KOPT-K1 (cell line): Measurements from ENCODE around the gene PFDN5.
"Not testable (repeated sequence)": the region's sequence is repeated elsewhere in the genome, so short reads cannot be mapped to it uniquely, and the experiment has no call there.

ENCODE experiments used
- H3K27ac ChIP-seq: fragments of 200-600 bp; sonication (generic); 2 replicates; pipeline ENCODE4 v1.5.1; 2016; ENCODE audit warnings: antibody characterized with exemption, mild to moderate bottlenecking, low read depth, low read length; ENCODE audit not compliant: poor library complexity, severe bottlenecking
- H3K36me3 ChIP-seq: fragments of 200-600 bp; sonication (generic); 2 replicates; pipeline ENCODE4 v1.5.1; 2017; ENCODE audit warnings: antibody characterized with exemption, mild to moderate bottlenecking, low read length, moderate library complexity; ENCODE audit not compliant: insufficient read depth
- H3K9me3 ChIP-seq: fragments of 200-600 bp; sonication (generic); 2 replicates; pipeline ENCODE4 v1.5.1; 2017; ENCODE audit warnings: antibody characterized with exemption, low read length, mild to moderate bottlenecking; ENCODE audit not compliant: insufficient read depth, poor library complexity, severe bottlenecking

The PFDN5 gene

DNA sequence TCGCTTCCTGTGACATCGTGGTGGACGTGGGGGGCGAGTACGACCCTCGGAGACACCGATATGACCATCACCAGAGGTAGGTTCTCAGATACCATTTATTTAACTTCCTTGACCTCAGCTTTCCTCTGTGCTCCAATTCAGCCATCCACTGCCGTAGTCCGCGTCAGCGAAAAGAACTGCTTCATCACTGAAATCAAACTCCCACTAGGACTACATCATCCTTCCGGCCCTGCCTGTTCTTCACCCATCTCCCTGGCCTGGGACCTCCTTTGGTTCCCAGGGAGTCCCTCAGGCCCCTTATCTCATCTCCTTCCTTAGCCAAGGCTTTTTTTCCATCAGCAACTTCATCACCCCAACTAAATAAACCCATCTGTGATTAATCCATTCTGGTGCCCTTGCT lies 4.8 kb downstream of the PFDN5 start:
- Histone ChIP-seq H3K27ac (peak overlapping the region; percentile 70), H3K36me3 (peaks cover 64% of the 10 kb centered on the region), H3K9me3 (no peaks in the 10 kb centered on the region)

DNA sequence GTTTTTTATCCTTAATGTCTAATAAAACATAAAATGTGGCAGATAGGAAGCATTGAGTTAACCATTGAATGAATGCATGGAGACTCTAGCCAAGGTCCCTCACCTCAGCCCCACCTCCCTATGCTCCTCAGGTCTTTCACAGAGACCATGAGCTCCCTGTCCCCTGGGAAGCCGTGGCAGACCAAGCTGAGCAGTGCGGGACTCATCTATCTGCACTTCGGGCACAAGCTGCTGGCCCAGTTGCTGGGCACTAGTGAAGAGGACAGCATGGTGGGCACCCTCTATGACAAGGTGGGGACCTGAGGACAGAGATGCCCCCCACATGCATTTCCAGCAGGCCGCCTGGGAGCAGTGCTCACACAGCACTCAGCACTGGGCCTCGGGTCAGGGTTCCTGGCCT lies 7.6 kb downstream of the PFDN5 start:
- Histone ChIP-seq H3K36me3 (peaks cover 76% of the 10 kb centered on the region), H3K27ac (no peak overlapping the region), H3K9me3 (no peaks in the 10 kb centered on the region)

DNA sequence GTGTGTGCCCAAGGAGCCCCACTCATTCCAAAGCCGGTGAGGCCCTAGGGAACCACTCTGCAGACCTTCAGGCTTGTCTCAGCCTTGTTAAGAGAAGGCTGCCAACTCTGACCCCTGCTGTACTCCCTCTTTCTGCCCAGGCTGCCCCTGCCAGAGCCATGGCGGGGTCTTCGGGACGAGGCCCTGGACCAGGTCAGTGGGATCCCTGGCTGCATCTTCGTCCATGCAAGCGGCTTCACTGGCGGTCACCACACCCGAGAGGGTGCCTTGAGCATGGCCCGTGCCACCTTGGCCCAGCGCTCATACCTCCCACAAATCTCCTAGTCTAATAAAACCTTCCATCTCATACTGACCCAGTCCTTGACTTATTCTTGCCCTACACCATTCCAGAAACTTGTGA lies 11.5 kb downstream of the PFDN5 start:
- peaks cover 95% of the 10 kb centered on the region for H3K36me3 ChIP-seq
- H3K9me3 ChIP-seq, result no peaks in the 10 kb centered on the region
- no peak overlapping the region for H3K27ac ChIP-seq

DNA sequence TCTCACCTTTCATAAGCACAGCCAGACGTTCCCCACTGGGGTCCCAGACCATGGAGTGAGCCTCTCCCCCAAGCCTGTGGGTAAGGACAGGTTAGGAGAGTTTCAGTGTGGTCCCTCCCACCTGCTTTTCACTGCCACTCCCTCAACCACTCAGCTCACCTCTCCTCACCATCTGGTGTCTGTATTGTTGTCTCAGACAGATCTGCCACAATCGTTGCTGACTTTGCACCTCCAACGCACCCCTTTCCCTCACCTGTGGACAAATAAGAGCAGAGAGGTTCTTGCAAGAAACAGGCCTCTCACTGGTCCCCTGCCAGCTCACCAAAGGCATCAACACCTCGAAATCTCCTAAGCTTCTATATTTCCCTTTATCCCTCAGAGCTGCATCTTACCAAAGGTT lies 12.9 kb downstream of the PFDN5 start:
- peaks cover 87% of the 10 kb centered on the region for H3K36me3 ChIP-seq
- H3K27ac ChIP-seq, result no peak overlapping the region
- no peaks in the 10 kb centered on the region for H3K9me3 ChIP-seq

DNA sequence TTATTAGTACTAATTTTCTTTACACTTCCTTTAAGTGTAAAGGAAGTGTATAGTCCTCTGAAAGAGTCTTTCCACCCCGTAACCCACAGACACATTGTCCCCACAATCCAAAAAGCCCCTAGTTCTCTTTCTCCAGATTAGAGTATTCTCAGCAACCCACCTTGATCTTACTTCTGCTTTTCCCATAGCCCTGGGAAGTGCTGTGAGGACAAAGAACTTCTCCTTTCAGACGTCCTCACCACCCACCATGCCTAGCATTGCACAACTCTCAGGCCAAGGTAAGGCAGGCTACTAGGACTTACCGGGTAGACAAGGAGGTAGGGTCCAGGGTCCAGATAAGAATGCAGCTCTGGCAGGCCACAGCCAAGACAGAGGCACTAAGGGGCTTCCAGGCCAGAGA lies 18.7 kb downstream of the PFDN5 start:
- H3K36me3 ChIP-seq, result peaks cover 84% of the 10 kb centered on the region
- H3K9me3 ChIP-seq, result no peaks in the 10 kb centered on the region
- H3K27ac ChIP-seq, result no peak overlapping the region

DNA sequence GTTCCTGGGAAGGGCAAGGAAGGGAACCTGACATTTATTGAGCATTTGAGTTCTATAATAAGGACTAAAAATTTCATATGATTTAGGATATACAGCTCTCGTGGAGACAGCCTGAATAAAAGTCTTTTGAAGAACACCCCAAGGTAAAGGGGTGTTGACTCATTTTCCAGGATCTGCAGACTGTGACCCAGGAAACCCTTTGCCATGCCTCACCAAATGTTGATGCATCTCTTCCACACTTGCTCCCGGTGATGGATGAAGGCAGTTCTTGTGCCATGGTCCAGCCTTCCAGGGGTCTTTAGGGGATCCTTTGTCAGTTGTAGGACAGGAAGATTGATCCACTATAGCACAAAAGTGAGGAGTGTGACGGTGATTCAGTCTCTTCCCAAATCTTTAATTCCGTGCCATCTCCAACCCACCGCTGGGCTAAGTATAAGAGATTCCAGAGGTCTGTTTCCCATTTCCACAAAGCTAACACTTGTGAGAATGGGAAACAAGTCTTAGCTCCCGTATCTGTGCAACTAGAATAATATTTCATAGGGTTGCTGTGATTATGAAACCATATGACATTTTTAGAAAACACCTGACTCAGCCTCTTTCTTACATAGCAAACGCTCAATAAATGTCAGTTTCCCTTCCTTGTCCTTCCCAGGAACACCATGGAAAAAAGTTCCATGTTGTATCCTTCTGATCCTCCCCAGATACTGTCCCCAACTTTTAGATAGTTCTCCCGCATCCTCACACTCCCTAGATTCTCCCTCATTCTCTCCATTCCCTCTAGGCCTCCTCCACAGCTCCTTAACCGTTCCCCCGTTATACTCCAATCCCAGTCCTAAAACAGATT lies 25.2 kb downstream of the PFDN5 start:
- Histone ChIP-seq H3K9me3 (no peaks in the 10 kb centered on the region), H3K27ac (peak overlapping the region; percentile 93)

DNA sequence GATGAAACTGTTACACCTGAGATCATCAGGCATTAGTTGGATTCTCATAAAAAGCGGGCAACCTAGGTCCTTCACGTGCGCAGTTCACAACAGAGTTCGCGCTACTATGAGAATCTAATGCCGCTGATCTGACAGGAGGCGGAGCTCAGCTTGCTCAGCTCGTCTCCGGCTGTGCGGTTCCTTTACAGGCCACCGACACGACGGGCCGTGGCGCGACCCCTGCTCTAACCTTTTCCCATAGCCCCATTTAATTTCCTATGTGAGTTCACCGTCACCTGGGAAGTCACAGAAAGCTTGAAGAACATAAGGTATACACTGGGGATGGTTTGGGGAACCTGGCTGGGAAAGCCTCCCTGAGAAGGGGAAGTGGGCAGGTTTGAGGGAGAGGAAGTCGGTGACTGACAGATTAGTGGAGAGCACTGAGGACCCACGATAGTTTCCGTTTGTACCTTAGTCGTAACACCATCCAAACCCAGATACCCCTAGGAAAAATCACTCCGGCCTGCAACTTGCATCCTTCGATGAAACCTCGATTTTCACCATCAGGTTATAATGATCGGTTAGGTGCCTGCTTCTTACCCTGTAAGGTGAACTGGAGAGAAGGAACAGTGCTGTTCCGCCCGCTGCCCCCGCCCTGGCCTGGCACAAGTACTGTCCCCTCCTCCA lies 28.9 kb downstream of the PFDN5 start:
- peak overlapping the region; percentile 76 for H3K27ac ChIP-seq
- H3K36me3 ChIP-seq, result peaks cover 7% of the 10 kb centered on the region
- no peaks in the 10 kb centered on the region for H3K9me3 ChIP-seq

More for the DNA sequence above, 25.2 kb downstream of the PFDN5 start:
- peaks cover 39% of the 10 kb centered on the region for H3K36me3 ChIP-seq

DNA sequence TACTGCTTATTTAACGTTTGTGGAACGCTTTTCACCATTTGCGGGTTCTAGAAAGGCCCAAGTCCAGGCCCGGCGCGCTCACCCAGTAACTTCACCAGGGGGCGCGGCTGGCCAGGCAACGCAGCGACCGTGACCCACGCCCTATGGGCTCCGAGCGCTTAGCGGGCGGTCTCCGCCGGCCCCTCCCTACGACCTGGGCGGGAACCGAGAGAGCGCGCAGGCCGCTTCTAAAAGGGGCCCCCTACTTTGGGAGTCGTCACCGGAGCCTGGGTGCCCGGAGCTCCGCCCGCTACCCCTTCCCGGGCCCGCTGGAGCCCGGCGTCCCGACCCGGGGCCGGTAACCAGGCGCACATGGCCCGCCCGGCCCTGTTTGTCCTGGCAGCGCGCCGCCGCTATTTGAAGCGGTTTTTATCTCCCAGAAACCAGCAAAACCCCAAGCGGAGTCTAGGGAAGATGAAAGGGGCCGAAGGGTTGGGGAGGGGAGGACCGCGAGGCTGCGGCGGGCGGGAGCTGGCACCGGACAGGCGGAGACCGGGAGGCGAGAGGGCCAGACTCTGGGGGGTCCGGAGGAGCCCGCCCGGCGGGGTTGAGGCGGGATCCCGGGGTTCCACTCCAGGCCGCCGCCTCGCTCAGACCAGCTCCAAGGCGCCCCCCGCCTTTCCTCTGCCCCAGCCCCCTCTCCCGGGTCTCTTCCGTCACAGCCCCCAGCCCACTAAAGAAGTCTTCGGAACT lies 29.6 kb downstream of the PFDN5 start:
- no peaks in the 10 kb centered on the region for H3K9me3 ChIP-seq
- peak overlapping the region; percentile 76 for H3K27ac ChIP-seq
- 0 out of 2 replicates have a peak, but pooled peaks cover 3% of the 10 kb centered on the region for H3K36me3 ChIP-seq

DNA sequence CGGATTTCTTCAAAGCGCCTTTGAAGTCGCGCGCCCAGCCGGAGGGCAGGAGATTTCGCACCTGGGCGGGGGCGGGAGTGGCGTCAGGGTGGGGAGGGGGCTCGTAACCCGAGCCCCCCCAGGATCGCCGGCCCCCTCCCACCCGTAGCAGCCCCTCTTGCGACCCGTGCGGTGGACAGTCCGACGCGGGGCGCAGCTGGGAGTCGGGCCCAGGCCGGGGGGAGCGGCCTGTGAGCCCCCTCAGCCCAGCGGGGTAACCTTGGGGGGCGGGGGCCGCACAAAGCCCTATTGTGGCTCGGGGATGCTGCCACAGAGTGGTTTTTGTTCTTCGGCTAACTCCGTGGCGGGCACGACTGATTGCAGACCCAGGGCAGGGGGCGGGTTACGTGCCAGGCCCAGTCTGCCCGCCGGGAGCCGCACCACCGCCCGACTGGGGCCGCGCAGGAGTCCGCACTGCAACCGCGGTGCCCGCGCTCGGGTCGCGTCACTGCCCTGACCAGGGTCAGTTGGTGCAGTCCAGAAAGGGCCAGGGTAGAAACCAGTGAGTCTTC lies 30.2 kb downstream of the PFDN5 start:
- Histone ChIP-seq H3K36me3 (no peaks in the 10 kb centered on the region), H3K27ac (peak overlapping the region; percentile 76), H3K9me3 (no peaks in the 10 kb centered on the region)

DNA sequence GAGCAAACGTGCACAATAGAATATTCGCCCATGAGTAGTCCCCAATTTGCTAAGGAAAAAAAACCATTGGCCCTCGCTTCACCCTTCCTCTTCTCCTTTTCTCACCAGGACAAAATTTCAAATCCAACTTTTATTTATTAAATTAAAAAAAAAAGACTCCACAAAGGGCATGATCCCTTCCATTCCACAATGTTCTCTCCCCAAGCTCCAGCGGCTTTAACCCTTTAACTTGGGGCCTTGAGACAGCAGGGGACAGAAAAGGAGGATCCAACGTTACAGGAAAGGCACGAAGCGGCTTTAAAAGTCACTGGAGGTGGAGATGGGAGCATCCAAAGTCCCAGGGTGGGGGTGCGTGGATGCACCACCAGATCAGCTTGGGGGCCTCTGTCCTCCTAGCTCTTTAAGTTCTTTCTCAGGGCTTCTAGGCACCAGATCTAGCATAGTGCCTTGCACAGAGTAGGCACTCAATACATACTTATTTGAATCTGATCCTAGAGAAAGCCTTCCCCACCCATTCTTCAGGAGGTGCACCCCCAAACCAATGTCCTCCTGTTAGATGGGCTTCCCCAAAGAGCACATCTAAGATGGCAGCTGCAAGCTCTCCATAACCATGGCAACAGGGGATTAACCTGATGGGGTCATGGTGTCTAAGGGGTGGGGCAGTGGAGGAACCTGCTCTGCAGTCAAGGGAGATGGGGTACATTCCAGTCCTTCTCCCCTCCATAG lies 31.3 kb downstream of the PFDN5 start:
- H3K9me3 ChIP-seq, result no peaks in the 10 kb centered on the region
- H3K36me3 ChIP-seq, result no peaks in the 10 kb centered on the region
- H3K27ac ChIP-seq, result no peak overlapping the region

DNA sequence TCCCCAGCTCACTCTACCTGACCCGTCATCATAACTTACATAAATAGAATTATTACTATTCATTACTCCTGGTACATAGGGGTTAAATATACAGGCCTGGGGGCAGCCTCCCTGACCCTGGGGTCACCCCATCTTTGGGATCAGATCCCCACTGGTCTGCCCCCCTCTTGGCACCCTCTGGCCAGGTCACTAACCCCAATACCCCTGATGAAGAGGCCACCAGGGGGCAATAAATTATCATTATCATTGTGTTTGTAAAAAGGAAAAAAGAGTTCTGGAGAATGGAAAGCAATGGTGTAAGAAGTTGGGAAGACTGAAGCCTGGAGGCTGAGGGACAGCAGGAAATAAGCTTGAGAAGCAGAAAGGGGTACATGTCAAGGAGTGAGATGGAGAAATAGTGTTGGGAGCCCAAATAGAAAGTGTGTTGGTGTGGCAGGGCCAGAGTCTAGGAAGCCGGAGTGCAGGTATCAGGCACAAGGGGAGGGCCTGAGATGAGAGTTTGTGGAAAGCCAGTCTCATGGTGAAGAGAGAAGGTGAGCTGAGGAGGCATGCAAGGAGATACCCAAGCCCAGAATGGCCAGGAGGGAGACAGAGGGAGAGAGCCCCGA lies 32.2 kb downstream of the PFDN5 start:
- no peaks in the 10 kb centered on the region for H3K9me3 ChIP-seq
- no peak overlapping the region for H3K27ac ChIP-seq
- no peaks in the 10 kb centered on the region for H3K36me3 ChIP-seq

DNA sequence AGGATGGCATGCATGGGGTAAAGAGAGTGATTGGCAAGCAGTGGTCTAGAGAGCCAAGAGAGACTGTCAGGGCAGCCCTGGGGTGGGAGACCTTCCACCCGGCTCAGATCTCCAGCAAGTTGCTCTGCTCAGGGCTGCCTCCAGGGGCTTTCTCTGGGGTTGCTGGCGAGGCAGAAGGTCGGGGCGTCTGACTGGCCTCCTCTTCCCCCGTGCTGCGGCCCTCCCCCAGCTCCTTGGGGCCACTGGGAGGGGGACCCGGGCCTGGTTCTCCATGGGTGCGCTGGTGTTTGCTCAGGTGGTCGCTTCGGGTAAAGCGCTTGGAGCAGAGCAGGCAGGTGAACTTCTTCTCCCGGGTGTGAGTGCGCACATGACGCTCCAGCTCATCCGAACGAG lies 32.7 kb downstream of the PFDN5 start:
- Histone ChIP-seq H3K36me3 (no peaks in the 10 kb centered on the region), H3K27ac (no peak overlapping the region), H3K9me3 (no peaks in the 10 kb centered on the region)

DNA sequence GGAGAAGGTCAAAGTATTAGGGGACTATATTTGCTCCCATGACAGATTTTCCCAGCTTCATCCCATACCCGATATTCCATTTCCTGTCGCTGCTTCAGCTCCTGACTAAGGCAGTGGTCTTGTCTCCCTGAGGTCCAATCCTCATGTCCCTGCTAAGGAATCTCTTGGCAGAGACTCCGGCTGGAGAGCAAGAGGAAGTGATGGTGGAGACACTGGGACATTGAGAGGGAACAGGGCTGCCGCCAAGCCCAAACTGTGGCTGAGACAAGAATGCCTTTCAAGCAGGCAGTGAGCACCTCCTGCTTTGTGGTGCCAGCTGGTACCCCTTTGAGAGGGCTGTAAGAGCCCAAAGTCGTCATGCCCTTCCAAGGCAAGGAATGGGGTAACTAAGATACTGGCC lies 35.3 kb downstream of the PFDN5 start:
- no peaks in the 10 kb centered on the region for H3K36me3 ChIP-seq
- no peaks in the 10 kb centered on the region for H3K9me3 ChIP-seq
- no peak overlapping the region for H3K27ac ChIP-seq

DNA sequence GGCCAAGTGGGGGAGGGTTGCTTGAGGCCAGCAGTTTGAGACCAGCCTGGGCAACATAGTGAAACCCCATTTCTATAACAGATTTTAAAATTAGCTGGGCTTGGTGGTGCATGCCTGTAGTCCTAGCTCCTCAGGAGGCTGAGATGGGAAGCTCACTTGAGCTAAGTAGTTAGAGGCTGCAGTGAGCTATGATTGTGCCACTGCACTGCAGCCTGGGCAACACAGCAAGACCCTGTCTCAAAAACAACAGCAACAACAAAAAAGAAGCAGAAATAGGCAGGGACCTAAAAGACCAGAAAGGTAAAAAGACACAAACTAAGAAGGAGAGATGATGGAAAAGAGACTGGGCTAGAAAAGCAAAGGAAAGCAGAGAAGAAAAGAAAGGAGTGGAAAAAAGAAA lies 37.0 kb downstream of the PFDN5 start:
- not testable (repeated sequence) for H3K27ac ChIP-seq, H3K9me3 ChIP-seq, H3K36me3 ChIP-seq
